Measurements from ENCODE around the gene RALGPS2. TPM values are rescaled to one million over a fixed set of nuclear protein-coding genes. Genes with fewer than 3 reads are reported as not detected.

Gene RALGPS2
- total RNA-seq, 1 donor from 2014 or later: 29.8 TPM

DNA sequence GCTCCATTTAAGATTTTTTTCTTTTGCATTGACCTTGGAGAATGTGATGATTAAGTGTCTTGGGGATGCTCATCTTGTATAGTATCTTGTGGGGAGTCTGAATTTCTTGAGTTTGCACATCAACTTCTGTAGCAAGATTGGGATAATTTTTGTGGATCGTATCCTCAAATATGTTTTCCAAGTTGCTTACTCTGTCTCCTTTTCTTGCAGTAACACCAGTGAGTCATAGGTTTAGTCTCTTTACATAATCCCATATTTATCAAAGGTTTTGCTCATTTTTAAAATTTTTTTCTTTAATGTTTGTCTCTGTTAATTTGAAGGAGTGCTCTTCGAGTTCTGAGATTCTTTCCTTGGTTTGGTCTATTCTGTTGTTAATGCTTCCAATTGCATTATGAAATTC is 187.6 kb downstream of the RALGPS2 start:
- no peak overlapping the region for H3K4me3 Mint-ChIP-seq (ENCODE audit: unreplicated experiment)
- TF ChIP-seq, protein P1, sequence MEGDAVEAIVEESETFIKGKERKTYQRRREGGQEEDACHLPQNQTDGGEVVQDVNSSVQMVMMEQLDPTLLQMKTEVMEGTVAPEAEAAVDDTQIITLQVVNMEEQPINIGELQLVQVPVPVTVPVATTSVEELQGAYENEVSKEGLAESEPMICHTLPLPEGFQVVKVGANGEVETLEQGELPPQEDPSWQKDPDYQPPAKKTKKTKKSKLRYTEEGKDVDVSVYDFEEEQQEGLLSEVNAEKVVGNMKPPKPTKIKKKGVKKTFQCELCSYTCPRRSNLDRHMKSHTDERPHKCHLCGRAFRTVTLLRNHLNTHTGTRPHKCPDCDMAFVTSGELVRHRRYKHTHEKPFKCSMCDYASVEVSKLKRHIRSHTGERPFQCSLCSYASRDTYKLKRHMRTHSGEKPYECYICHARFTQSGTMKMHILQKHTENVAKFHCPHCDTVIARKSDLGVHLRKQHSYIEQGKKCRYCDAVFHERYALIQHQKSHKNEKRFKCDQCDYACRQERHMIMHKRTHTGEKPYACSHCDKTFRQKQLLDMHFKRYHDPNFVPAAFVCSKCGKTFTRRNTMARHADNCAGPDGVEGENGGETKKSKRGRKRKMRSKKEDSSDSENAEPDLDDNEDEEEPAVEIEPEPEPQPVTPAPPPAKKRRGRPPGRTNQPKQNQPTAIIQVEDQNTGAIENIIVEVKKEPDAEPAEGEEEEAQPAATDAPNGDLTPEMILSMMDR (IDR thresholded peaks at IDR 0.05; ENCODE audit: unreplicated experiment): no peak
- peaks cover 1% of the 10 kb centered on the region for H3K27me3 Mint-ChIP-seq (ENCODE audit: unreplicated experiment)
- no peaks in the 10 kb centered on the region for H3K36me3 Mint-ChIP-seq (ENCODE audit: low read depth, unreplicated experiment)
- H3K27ac Mint-ChIP-seq (ENCODE audit: unreplicated experiment): no peak overlapping the region
- H3K9me3 Mint-ChIP-seq (ENCODE audit: unreplicated experiment): no peaks in the 10 kb centered on the region
- no peak for DNase-seq (ENCODE audit: low spot score)
- H3K4me1 Mint-ChIP-seq (ENCODE audit: unreplicated experiment): no peaks in the 10 kb centered on the region

DNA sequence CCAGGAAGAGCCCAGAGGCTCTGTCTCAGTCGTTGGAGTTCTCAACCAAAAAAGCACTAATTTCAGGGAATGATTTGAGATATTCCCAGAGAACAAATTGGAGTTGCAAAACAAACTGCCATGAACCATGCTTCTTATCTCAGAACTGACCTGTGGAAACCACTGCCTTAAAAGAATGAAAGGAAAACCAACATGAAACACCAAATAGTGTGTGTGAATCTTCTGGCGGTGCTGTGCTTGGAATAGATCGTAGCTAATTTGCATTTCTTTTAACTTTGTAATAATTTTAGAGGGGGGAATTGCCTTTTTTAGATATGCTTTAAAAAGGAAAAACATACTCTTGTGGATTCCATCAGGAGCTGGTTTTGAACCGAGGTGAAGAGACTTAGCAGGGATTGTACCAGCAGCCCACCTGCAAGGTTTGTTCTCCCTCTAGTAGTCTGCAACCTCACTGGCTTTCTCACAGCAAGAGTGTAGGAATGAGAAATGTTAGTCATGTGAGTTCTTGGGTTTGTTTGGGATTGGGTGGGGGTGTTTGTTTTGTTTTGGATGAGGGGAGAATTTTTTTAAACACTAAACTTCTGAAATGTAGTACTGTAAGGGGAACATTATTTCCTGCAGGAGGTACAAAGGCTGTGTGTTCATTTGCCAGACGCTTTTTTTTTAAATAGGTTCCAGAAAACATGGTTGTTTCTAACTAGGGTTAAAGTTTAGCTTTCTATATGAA is 191.6 kb downstream of the RALGPS2 start:
- H3K27ac Mint-ChIP-seq (ENCODE audit: unreplicated experiment): no peak overlapping the region
- H3K4me3 Mint-ChIP-seq (ENCODE audit: unreplicated experiment): peak overlapping the region; percentile 3
- H3K27me3 Mint-ChIP-seq (ENCODE audit: unreplicated experiment): peaks cover 1% of the 10 kb centered on the region
- H3K9me3 Mint-ChIP-seq (ENCODE audit: unreplicated experiment): no peaks in the 10 kb centered on the region
- TF ChIP-seq, protein P1 (IDR thresholded peaks at IDR 0.05; ENCODE audit: unreplicated experiment): no peak
- no peak for DNase-seq (ENCODE audit: low spot score)
- no peaks in the 10 kb centered on the region for H3K36me3 Mint-ChIP-seq (ENCODE audit: low read depth, unreplicated experiment)
- H3K4me1 Mint-ChIP-seq (ENCODE audit: unreplicated experiment): no peaks in the 10 kb centered on the region

DNA sequence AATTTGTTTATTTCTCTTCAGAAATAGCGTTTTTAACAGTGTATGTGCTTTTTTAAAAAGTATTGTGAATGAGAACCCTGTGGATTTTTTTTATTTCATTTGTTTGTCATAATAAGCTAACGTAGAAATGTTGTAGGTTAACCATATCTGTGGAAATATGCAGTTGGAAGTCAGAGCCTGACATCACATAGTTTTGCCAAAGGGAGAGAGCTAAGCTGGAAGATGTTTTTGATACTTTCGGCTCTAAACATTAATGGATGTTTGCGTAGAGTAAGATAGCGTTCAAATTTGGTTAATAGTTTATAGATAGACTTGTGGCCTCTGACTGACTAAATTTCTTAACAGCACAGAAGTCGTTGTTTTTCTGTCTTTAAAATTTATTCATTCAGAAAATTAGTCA is 193.3 kb downstream of the RALGPS2 start:
- DNase-seq (ENCODE audit: low spot score): no peak
- peaks cover 1% of the 10 kb centered on the region for H3K27me3 Mint-ChIP-seq (ENCODE audit: unreplicated experiment)
- H3K36me3 Mint-ChIP-seq (ENCODE audit: low read depth, unreplicated experiment): no peaks in the 10 kb centered on the region
- no peak overlapping the region for H3K4me3 Mint-ChIP-seq (ENCODE audit: unreplicated experiment)
- TF ChIP-seq, protein P1 (IDR thresholded peaks at IDR 0.05; ENCODE audit: unreplicated experiment): no peak
- no peaks in the 10 kb centered on the region for H3K4me1 Mint-ChIP-seq (ENCODE audit: unreplicated experiment)
- no peak overlapping the region for H3K27ac Mint-ChIP-seq (ENCODE audit: unreplicated experiment)
- no peaks in the 10 kb centered on the region for H3K9me3 Mint-ChIP-seq (ENCODE audit: unreplicated experiment)

DNA sequence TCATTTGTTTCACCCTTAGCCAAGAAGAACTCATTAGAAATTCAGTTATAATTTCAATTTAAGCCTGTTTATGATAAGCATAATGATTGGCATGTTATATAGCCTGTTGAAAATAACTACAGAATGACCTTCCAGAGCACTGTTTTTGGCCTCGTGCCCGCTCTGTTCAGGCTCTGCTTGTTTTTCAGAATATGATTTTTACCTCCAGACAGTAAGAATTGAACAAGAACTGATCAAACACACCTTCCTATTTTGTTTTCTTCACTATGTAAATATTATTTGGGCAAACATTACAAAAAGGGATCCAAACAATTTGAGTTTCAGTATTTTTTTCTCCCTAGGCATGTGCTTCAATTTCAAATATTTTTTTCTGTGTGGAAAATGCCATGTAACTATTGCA is 193.9 kb downstream of the RALGPS2 start:
- H3K4me3 Mint-ChIP-seq (ENCODE audit: unreplicated experiment): no peak overlapping the region
- H3K9me3 Mint-ChIP-seq (ENCODE audit: unreplicated experiment): no peaks in the 10 kb centered on the region
- H3K27me3 Mint-ChIP-seq (ENCODE audit: unreplicated experiment): peaks cover 1% of the 10 kb centered on the region
- no peak for DNase-seq (ENCODE audit: low spot score)
- no peaks in the 10 kb centered on the region for H3K4me1 Mint-ChIP-seq (ENCODE audit: unreplicated experiment)
- no peak overlapping the region for H3K27ac Mint-ChIP-seq (ENCODE audit: unreplicated experiment)
- TF ChIP-seq, protein P1 (IDR thresholded peaks at IDR 0.05; ENCODE audit: unreplicated experiment): no peak
- H3K36me3 Mint-ChIP-seq (ENCODE audit: low read depth, unreplicated experiment): no peaks in the 10 kb centered on the region

DNA sequence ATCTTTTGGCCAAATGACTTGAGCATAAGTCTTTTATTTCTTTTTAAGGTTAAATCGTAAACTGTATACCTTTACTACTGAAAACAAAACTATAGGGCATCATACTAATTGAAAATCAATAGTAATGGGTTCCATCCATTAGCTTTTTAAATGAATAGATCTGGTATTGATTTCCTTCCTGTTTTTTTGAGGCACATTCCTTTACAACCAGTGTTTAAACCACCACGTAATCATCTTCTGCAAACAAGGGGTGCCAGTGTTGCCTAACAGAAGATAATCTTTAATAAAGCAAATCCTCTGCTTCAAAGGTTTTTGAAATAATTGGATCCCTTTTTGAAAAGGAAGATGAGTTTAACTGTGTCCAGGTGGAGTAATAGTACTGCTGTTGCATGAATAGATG is 194.5 kb downstream of the RALGPS2 start:
- Mint-ChIP-seq H3K4me3 (ENCODE audit: unreplicated experiment) (no peak overlapping the region), H3K27me3 (ENCODE audit: unreplicated experiment) (no peaks in the 10 kb centered on the region), H3K9me3 (ENCODE audit: unreplicated experiment) (no peaks in the 10 kb centered on the region), H3K27ac (ENCODE audit: unreplicated experiment) (no peak overlapping the region), H3K36me3 (ENCODE audit: low read depth, unreplicated experiment) (no peaks in the 10 kb centered on the region), H3K4me1 (ENCODE audit: unreplicated experiment) (no peaks in the 10 kb centered on the region)
- DNase-seq (ENCODE audit: low spot score): no peak
- TF ChIP-seq, protein P1 (IDR thresholded peaks at IDR 0.05; ENCODE audit: unreplicated experiment): no peak
